Mucosa of descending colon (tissue), 3 donors: ENCODE data around the gene ADA. TPM values are rescaled to one million over a fixed set of nuclear protein-coding genes. Genes with fewer than 3 reads are reported as not detected.

Source experiments
- ATAC-seq: fragments of 200-7000 bp; cut with Tn5 transposase; one replicate; pipeline ENCODE4 v1.9.1; 2020; ENCODE audit warnings: mild to moderate bottlenecking, moderate library complexity
- DNase-seq, 3 donors: peaks; one replicate each; pipeline ENCODE4 v3.0.0-alpha.2; 2020
- H3K36me3 ChIP-seq: fragments of 200-600 bp; one replicate; pipeline ENCODE4 v1.8.0; 2021; ENCODE audit warnings: low read depth, mild to moderate bottlenecking
- H3K4me1 ChIP-seq: fragments of 200-600 bp; one replicate; pipeline ENCODE4 v1.8.0; 2021; ENCODE audit warnings: low read depth, mild to moderate bottlenecking
- H3K4me3 ChIP-seq: fragments of 200-600 bp; one replicate; pipeline ENCODE4 v1.8.0; 2021; ENCODE audit warnings: mild to moderate bottlenecking
- H3K9me3 ChIP-seq: fragments of 200-600 bp; one replicate; pipeline ENCODE4 v1.8.0; 2021; ENCODE audit warnings: mild to moderate bottlenecking
- CTCF ChIP-seq: fragments of 200-600 bp; IDR thresholded peaks from one replicate; pipeline ENCODE4 v1.8.0; 2022; ENCODE audit warnings: antibody characterized with exemption, mild to moderate bottlenecking
- intact Hi-C, 2 donors: fragments of 100-400 bp; cut with DNase I in 1 of 2; cut with micrococcal nuclease in 1 of 2; formaldehyde crosslinking; loops; one replicate each; pipeline versions ENCODE4 v1.11.0 to v1.11.1; 2022; cut with DNase I, micrococcal nuclease
- total RNA-seq, 3 donors: library from RNA; stranded (reverse); fragmentation: NEBNext Ultra II Directional in 2 of 3; extraction: Animal tissue kit (Norgen Biotek cat#: 25700) in 2 of 3; gene quantifications; one replicate each; pipeline versions ENCODE4 v1.2.1 to v1.2.4, GENCODE V29; 2021 to 2023
- donor health status: DM: no; HTN: no; CAD: no; lungs with moderate emphysema.
- donor health status: DM: no; HTN: no; CAD: no.
- donor health status: DM: no; HTN: yes; CAD: no.

The ADA gene
- total RNA-seq, 3 donors from 2014 or later: 2.2 to 6.9 (median 5.9) TPM

- Histone ChIP-seq H3K4me3 (no peak overlapping the region), H3K36me3 (no peaks in the 10 kb centered on the region), H3K4me1 (no peaks in the 10 kb centered on the region), H3K9me3 (no peaks in the 10 kb centered on the region)
- intact Hi-C loops: no loop called here
- DNase-seq (no peak), ATAC-seq (no peak)
- TF ChIP-seq CTCF: no peak
These were observed 43.8 kb upstream of the ADA start for GRCh38 chr20:44695295-44695673.

- TF ChIP-seq CTCF: no peak
- intact Hi-C loops: no loop called here
- Histone ChIP-seq H3K36me3 (no peaks in the 10 kb centered on the region), H3K9me3 (no peaks in the 10 kb centered on the region), H3K4me3 (no peak overlapping the region), H3K4me1 (no peaks in the 10 kb centered on the region)
- ATAC-seq: no peak
- DNase-seq: no peak
These were observed 42.7 kb upstream of the ADA start for GRCh38 chr20:44694159-44694558.

GRCh38 chr20:44693627-44694026 is 42.1 kb upstream of the ADA start:
- no peak overlapping the region for H3K4me3 ChIP-seq
- H3K9me3 ChIP-seq: no peaks in the 10 kb centered on the region
- intact Hi-C loops: no loop called here
- H3K4me1 ChIP-seq: no peaks in the 10 kb centered on the region
- no peak for DNase-seq
- ATAC-seq: no peak
- H3K36me3 ChIP-seq: no peaks in the 10 kb centered on the region
- no peak for TF ChIP-seq CTCF

- Histone ChIP-seq H3K4me3 (no peak overlapping the region), H3K4me1 (no peaks in the 10 kb centered on the region), H3K36me3 (no peaks in the 10 kb centered on the region), H3K9me3 (no peaks in the 10 kb centered on the region)
- ATAC-seq (peak; percentile 69), DNase-seq (peak in 1 of 3 donors; percentile 32)
- intact Hi-C loops: no loop called here
- no peak for TF ChIP-seq CTCF
These were observed 41.5 kb upstream of the ADA start for GRCh38 chr20:44692932-44693480.

- H3K4me1 ChIP-seq: no peaks in the 10 kb centered on the region
- no peak for TF ChIP-seq CTCF
- no peaks in the 10 kb centered on the region for H3K9me3 ChIP-seq
- H3K4me3 ChIP-seq: no peak overlapping the region
- intact Hi-C loops: no loop called here
- no peak for DNase-seq
- no peaks in the 10 kb centered on the region for H3K36me3 ChIP-seq
- ATAC-seq: no peak
These were observed 40.2 kb upstream of the ADA start for GRCh38 chr20:44691424-44692423.
